ENCODE results near the gene ARID5B.

Gene ARID5B

GRCh38 chr10:61942604-61943461 is 41.3 kb downstream of the ARID5B start:
- Histone ChIP-seq H3K36me3 (ENCODE audit: control insufficient read depth in 2 of 2, insufficient read depth in 2 of 2, low read length in 2 of 2) (no peaks in the 10 kb centered on the region), H3K27me3 (ENCODE audit: control insufficient read depth in 1 of 2, insufficient read depth in 2 of 2, low read length in 2 of 2) (no peaks in the 10 kb centered on the region), H3K4me1 (ENCODE audit: control insufficient read depth, insufficient read depth, low read length) (no peaks in the 10 kb centered on the region), H3K9me3 (ENCODE audit: control insufficient read depth in 2 of 2, low read length in 2 of 2) (no peaks in the 10 kb centered on the region), H3K27ac (ENCODE audit: low read length) (no peak overlapping the region), H3K4me3 (ENCODE audit: low read length in 2 of 2) (no peak overlapping the region), H3K9ac (ENCODE audit: low read length in 2 of 2) (no peak overlapping the region)

GRCh38 chr10:61943674-61944378 is 42.3 kb downstream of the ARID5B start:
- Histone ChIP-seq H3K4me1 (ENCODE audit: control insufficient read depth, insufficient read depth, low read length) (no peaks in the 10 kb centered on the region), H3K9me3 (ENCODE audit: control insufficient read depth in 2 of 2, low read length in 2 of 2) (no peaks in the 10 kb centered on the region), H3K27ac (ENCODE audit: low read length) (no peak overlapping the region)

GRCh38 chr10:61944410-61945147 is 43.1 kb downstream of the ARID5B start:
- H3K27ac ChIP-seq (ENCODE audit: low read length), result no peak overlapping the region
- H3K9ac ChIP-seq (ENCODE audit: low read length in 2 of 2), result no peak overlapping the region
- H3K27me3 ChIP-seq (ENCODE audit: control insufficient read depth in 1 of 2, insufficient read depth in 2 of 2, low read length in 2 of 2), result no peaks in the 10 kb centered on the region
- no peaks in the 10 kb centered on the region for H3K4me1 ChIP-seq (ENCODE audit: control insufficient read depth, insufficient read depth, low read length)
- H3K4me3 ChIP-seq (ENCODE audit: low read length in 2 of 2), result no peak overlapping the region
- H3K36me3 ChIP-seq (ENCODE audit: control insufficient read depth in 2 of 2, insufficient read depth in 2 of 2, low read length in 2 of 2), result no peaks in the 10 kb centered on the region
- no peaks in the 10 kb centered on the region for H3K9me3 ChIP-seq (ENCODE audit: control insufficient read depth in 2 of 2, low read length in 2 of 2)

More at GRCh38 chr10:61943674-61944378, 42.3 kb downstream of the ARID5B start:
- Histone ChIP-seq H3K4me3 (ENCODE audit: low read length in 2 of 2) (no peak overlapping the region), H3K9ac (ENCODE audit: low read length in 2 of 2) (no peak overlapping the region), H3K27me3 (ENCODE audit: control insufficient read depth in 1 of 2, insufficient read depth in 2 of 2, low read length in 2 of 2) (no peaks in the 10 kb centered on the region), H3K36me3 (ENCODE audit: control insufficient read depth in 2 of 2, insufficient read depth in 2 of 2, low read length in 2 of 2) (no peaks in the 10 kb centered on the region)

- Histone ChIP-seq H3K4me1 (ENCODE audit: control insufficient read depth, insufficient read depth, low read length) (no peaks in the 10 kb centered on the region), H3K4me3 (ENCODE audit: low read length in 2 of 2) (no peak overlapping the region), H3K27me3 (ENCODE audit: control insufficient read depth in 1 of 2, insufficient read depth in 2 of 2, low read length in 2 of 2) (no peaks in the 10 kb centered on the region), H3K9me3 (ENCODE audit: control insufficient read depth in 2 of 2, low read length in 2 of 2) (no peaks in the 10 kb centered on the region), H3K9ac (ENCODE audit: low read length in 2 of 2) (no peak overlapping the region), H3K36me3 (ENCODE audit: control insufficient read depth in 2 of 2, insufficient read depth in 2 of 2, low read length in 2 of 2) (no peaks in the 10 kb centered on the region), H3K27ac (ENCODE audit: low read length) (no peak overlapping the region)
Observed at GRCh38 chr10:61949687-61950086, 48.2 kb downstream of the ARID5B start.

GRCh38 chr10:61950449-61951143 is 49.1 kb downstream of the ARID5B start:
- no peak overlapping the region for H3K27ac ChIP-seq (ENCODE audit: low read length)
- no peaks in the 10 kb centered on the region for H3K36me3 ChIP-seq (ENCODE audit: control insufficient read depth in 2 of 2, insufficient read depth in 2 of 2, low read length in 2 of 2)

GRCh38 chr10:61951144-61951483 is 49.6 kb downstream of the ARID5B start:
- H3K36me3 ChIP-seq (ENCODE audit: control insufficient read depth in 2 of 2, insufficient read depth in 2 of 2, low read length in 2 of 2), result no peaks in the 10 kb centered on the region
- no peak overlapping the region for H3K4me3 ChIP-seq (ENCODE audit: low read length in 2 of 2)
- H3K27ac ChIP-seq (ENCODE audit: low read length), result no peak overlapping the region
- H3K27me3 ChIP-seq (ENCODE audit: control insufficient read depth in 1 of 2, insufficient read depth in 2 of 2, low read length in 2 of 2), result no peaks in the 10 kb centered on the region
- H3K4me1 ChIP-seq (ENCODE audit: control insufficient read depth, insufficient read depth, low read length), result no peaks in the 10 kb centered on the region
- H3K9ac ChIP-seq (ENCODE audit: low read length in 2 of 2), result no peak overlapping the region
- H3K9me3 ChIP-seq (ENCODE audit: control insufficient read depth in 2 of 2, low read length in 2 of 2), result no peaks in the 10 kb centered on the region

More at GRCh38 chr10:61950449-61951143, 49.1 kb downstream of the ARID5B start:
- no peaks in the 10 kb centered on the region for H3K4me1 ChIP-seq (ENCODE audit: control insufficient read depth, insufficient read depth, low read length)
- H3K9me3 ChIP-seq (ENCODE audit: control insufficient read depth in 2 of 2, low read length in 2 of 2), result no peaks in the 10 kb centered on the region
- no peak overlapping the region for H3K9ac ChIP-seq (ENCODE audit: low read length in 2 of 2)
- no peaks in the 10 kb centered on the region for H3K27me3 ChIP-seq (ENCODE audit: control insufficient read depth in 1 of 2, insufficient read depth in 2 of 2, low read length in 2 of 2)
- H3K4me3 ChIP-seq (ENCODE audit: low read length in 2 of 2), result no peak overlapping the region

- Histone ChIP-seq H3K9ac (ENCODE audit: low read length in 2 of 2) (no peak overlapping the region), H3K27ac (ENCODE audit: low read length) (no peak overlapping the region), H3K4me1 (ENCODE audit: control insufficient read depth, insufficient read depth, low read length) (no peaks in the 10 kb centered on the region), H3K9me3 (ENCODE audit: control insufficient read depth in 2 of 2, low read length in 2 of 2) (no peaks in the 10 kb centered on the region), H3K4me3 (ENCODE audit: low read length in 2 of 2) (no peak overlapping the region), H3K27me3 (ENCODE audit: control insufficient read depth in 1 of 2, insufficient read depth in 2 of 2, low read length in 2 of 2) (no peaks in the 10 kb centered on the region), H3K36me3 (ENCODE audit: control insufficient read depth in 2 of 2, insufficient read depth in 2 of 2, low read length in 2 of 2) (no peaks in the 10 kb centered on the region)
Observed at GRCh38 chr10:61952028-61952674, 50.7 kb downstream of the ARID5B start.

GRCh38 chr10:61953183-61953582 is 51.7 kb downstream of the ARID5B start:
- H3K9me3 ChIP-seq (ENCODE audit: control insufficient read depth in 2 of 2, low read length in 2 of 2), result no peaks in the 10 kb centered on the region
- H3K27me3 ChIP-seq (ENCODE audit: control insufficient read depth in 1 of 2, insufficient read depth in 2 of 2, low read length in 2 of 2), result no peaks in the 10 kb centered on the region
- H3K36me3 ChIP-seq (ENCODE audit: control insufficient read depth in 2 of 2, insufficient read depth in 2 of 2, low read length in 2 of 2), result no peaks in the 10 kb centered on the region
- no peaks in the 10 kb centered on the region for H3K4me1 ChIP-seq (ENCODE audit: control insufficient read depth, insufficient read depth, low read length)
- no peak overlapping the region for H3K9ac ChIP-seq (ENCODE audit: low read length in 2 of 2)
- H3K4me3 ChIP-seq (ENCODE audit: low read length in 2 of 2), result no peak overlapping the region
- no peak overlapping the region for H3K27ac ChIP-seq (ENCODE audit: low read length)

- Histone ChIP-seq H3K9me3 (ENCODE audit: control insufficient read depth in 2 of 2, low read length in 2 of 2) (no peaks in the 10 kb centered on the region), H3K4me1 (ENCODE audit: control insufficient read depth, insufficient read depth, low read length) (no peaks in the 10 kb centered on the region), H3K9ac (ENCODE audit: low read length in 2 of 2) (no peak overlapping the region), H3K27me3 (ENCODE audit: control insufficient read depth in 1 of 2, insufficient read depth in 2 of 2, low read length in 2 of 2) (no peaks in the 10 kb centered on the region), H3K4me3 (ENCODE audit: low read length in 2 of 2) (no peak overlapping the region), H3K36me3 (ENCODE audit: control insufficient read depth in 2 of 2, insufficient read depth in 2 of 2, low read length in 2 of 2) (no peaks in the 10 kb centered on the region), H3K27ac (ENCODE audit: low read length) (no peak overlapping the region)
Observed at GRCh38 chr10:61957806-61958205, 56.3 kb downstream of the ARID5B start.

- H3K36me3 ChIP-seq (ENCODE audit: control insufficient read depth in 2 of 2, insufficient read depth in 2 of 2, low read length in 2 of 2), result no peaks in the 10 kb centered on the region
- no peak overlapping the region for H3K4me3 ChIP-seq (ENCODE audit: low read length in 2 of 2)
- H3K27me3 ChIP-seq (ENCODE audit: control insufficient read depth in 1 of 2, insufficient read depth in 2 of 2, low read length in 2 of 2), result no peaks in the 10 kb centered on the region
- no peak overlapping the region for H3K9ac ChIP-seq (ENCODE audit: low read length in 2 of 2)
- H3K27ac ChIP-seq (ENCODE audit: low read length), result no peak overlapping the region
- no peaks in the 10 kb centered on the region for H3K4me1 ChIP-seq (ENCODE audit: control insufficient read depth, insufficient read depth, low read length)
- H3K9me3 ChIP-seq (ENCODE audit: control insufficient read depth in 2 of 2, low read length in 2 of 2), result no peaks in the 10 kb centered on the region
Observed at GRCh38 chr10:61958311-61958710, 56.8 kb downstream of the ARID5B start.
